HG03520 (cell line): ENCODE measurements around the gene ESPL1.

Experiments
- ATAC-seq: cut with Tn5 transposase; IDR thresholded peaks from one replicate; pipeline ENCODE4 v1.9.1; 2021; ENCODE audit warnings: mild to moderate bottlenecking, moderate library complexity; ENCODE audit not compliant: unreplicated experiment

Gene ESPL1

GRCh38 chr12:53267999-53268629 is at the start of gene ESPL1:
Gene ESPL1 (plus strand): TSS chr12:53268299. CDS start chr12:53268767, 468 bp downstream.
- peak; percentile 77 for ATAC-seq

- ATAC-seq = no peak
Observed at GRCh38 chr12:53218551-53219291, 49.4 kb upstream of the ESPL1 start.

- peak; percentile 14 for ATAC-seq
Observed at GRCh38 chr12:53219292-53219955, 48.7 kb upstream of the ESPL1 start.

GRCh38 chr12:53219956-53220693 is 48.0 kb upstream of the ESPL1 start:
- ATAC-seq = peak; percentile 27

- ATAC-seq = peak; percentile 38
Observed at GRCh38 chr12:53220694-53221202, 47.4 kb upstream of the ESPL1 start.

GRCh38 chr12:53221203-53222080 is 46.7 kb upstream of the ESPL1 start:
- ATAC-seq = no peak

- ATAC-seq = no peak
Observed at GRCh38 chr12:53222170-53222721, 45.9 kb upstream of the ESPL1 start.

- ATAC-seq = no peak
Observed at GRCh38 chr12:53222806-53223261, 45.3 kb upstream of the ESPL1 start.

GRCh38 chr12:53223389-53224060 is 44.6 kb upstream of the ESPL1 start:
- ATAC-seq = no peak

GRCh38 chr12:53224061-53224896 is 43.8 kb upstream of the ESPL1 start:
- ATAC-seq = no peak

GRCh38 chr12:53224897-53225634 is 43.0 kb upstream of the ESPL1 start:
- no peak for ATAC-seq

GRCh38 chr12:53225635-53226424 is 42.3 kb upstream of the ESPL1 start:
- no peak for ATAC-seq

GRCh38 chr12:53226815-53227214 is 41.3 kb upstream of the ESPL1 start:
- no peak for ATAC-seq

GRCh38 chr12:53227341-53227740 is 40.8 kb upstream of the ESPL1 start:
- ATAC-seq = no peak

- ATAC-seq = no peak
Observed at GRCh38 chr12:53227836-53228235, 40.3 kb upstream of the ESPL1 start.

- ATAC-seq = no peak
Observed at GRCh38 chr12:53229454-53229853, 38.6 kb upstream of the ESPL1 start.
